GM18498 (cell line): ENCODE data around the gene HSD17B10.
"Not testable (repeated sequence)": the region's sequence is repeated elsewhere in the genome, so short reads cannot be mapped to it uniquely, and the experiment has no call there.

Source experiments
- ATAC-seq: cut with Tn5 transposase; IDR thresholded peaks from one replicate; pipeline ENCODE4 v1.9.1; 2021; ENCODE audit warnings: mild to moderate bottlenecking, moderate library complexity; ENCODE audit not compliant: unreplicated experiment

Gene HSD17B10

DNA sequence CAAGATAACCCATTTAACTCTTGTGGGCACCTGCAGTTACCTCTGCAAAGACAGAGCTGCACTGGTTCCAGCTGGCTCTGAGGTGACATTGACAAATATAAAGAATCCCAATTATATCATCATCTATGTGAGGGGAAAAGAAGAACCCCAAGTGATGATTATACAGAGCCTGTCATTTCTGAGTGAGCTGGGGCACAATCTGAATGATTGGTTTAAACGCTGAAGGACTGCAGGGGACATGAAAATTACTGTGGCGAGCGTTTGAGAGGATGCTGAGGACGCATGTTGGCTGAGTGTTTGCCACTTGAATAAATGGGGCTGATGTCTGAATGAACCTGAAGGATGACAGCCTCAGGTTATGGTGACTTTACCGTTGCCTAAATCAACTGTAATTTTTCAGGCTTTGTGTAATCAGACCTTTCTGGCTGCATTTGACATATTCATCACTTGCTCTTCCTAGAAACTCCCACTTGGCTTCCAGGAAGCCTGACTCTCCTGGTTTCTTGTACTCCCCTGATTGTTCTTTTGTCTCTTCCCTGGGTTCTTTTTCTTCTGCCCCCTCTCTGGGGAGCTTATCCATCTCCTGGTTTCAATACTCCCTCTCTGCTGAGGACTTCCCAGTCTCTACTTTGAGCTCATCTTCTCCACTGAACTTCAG is 4.1 kb upstream of the HSD17B10 start:
- ATAC-seq: no peak

DNA sequence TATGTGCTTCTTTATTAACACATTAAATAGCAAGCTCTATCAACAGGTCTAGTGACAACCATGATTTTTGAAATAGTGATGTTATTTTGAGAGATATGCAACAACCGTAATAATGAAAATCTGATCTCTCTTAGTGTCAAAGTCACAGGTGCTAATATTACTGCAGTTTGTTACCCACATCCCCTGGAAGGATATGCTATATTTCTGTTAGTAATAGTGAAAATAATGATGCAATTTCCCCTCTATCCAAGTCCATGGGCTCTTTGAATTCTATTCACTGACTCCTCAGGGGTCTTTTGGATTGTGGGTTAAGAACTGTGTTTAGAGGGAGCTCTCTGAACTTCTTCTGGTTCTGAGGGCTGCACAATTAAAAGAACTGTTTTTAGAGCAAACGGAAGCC is 3.0 kb upstream of the HSD17B10 start:
- no peak for ATAC-seq

DNA sequence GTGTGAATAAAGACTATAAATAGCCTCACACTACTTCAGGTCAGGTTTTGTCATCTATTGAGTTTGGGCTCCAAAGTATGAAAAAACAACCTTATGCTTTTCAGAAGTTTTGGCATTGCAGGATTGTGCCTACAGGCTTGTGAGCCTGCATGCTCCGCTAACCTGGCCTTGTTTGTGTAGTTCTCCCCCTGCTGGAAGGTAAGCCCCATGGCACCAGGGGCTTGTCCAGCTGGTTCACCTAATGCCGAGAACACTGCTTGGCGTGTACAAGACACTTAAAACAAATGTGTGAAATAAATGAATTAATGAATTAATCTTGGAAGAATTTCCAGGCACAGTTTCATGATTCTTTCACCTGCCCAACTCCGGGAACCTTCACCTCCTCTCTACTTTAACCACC is 1.8 kb upstream of the HSD17B10 start:
- peak; percentile 68 for ATAC-seq

DNA sequence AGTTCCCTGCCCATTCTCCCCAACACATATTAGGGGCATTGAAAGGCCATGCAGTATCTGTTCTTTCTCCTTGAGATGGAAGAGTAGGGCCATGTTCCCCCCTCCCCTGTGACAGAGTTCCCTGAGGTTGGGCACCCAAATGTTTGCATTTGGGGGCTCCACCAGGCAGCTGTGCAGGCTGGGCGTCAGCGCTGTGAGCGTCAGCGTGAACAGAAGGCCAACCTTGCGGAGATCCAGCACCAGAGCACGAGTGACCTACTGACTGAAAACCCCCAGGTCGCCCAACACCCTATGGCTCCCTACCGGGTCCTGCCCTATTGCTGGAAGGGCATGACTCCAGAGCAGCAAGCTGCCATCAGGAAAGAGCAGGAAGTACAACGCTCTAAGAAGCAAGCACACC is 3.9 kb downstream of the HSD17B10 start:
- ATAC-seq: no peak

DNA sequence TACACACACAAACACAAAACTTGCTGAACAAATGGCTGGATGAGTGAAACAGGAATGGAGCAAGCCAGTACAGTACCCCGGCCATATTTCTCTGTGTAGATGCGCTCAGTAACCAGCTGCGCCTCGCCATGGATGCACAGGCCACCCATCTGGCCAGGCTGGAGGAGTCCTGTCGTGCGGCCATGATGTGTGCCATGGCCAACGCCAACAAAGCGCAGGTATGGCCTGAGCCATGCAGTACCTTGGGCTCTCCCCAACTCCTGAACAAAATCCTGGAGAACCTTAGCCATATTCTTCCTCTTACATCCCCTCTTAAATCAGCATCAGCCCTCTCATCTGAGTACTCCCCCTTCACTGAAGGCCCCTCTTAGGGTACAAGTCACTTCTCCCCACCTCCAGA is 4.4 kb downstream of the HSD17B10 start:
- no peak for ATAC-seq

DNA sequence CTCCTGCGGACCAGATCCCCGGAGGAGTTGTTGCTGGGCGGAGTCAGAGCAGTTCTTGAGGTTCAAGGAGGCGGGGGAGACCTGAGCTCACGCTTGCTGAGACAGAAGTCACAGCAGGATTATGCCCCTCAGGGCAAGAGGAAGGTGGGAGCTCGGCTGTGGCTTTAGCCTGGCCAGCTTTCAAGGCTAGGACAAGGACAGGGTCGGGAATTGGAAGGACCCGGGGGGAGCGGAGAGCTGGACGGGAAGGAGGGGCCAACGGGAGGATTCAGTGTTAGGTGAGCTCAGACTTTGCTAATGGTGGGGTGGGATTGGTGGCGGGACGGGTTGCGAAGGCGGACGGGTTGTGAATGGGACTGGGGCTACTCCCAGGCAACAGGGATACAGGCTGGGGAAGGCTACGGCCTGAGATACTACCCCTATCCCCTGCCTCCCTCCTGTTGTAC is 11.3 kb downstream of the HSD17B10 start, which contains the start of gene RIBC1:
RIBC1 (plus strand) TSS at position 13 of the 446 bp plus-strand sequence. CDS start 3,404 bp downstream, outside the sequence.
- ATAC-seq: no peak

DNA sequence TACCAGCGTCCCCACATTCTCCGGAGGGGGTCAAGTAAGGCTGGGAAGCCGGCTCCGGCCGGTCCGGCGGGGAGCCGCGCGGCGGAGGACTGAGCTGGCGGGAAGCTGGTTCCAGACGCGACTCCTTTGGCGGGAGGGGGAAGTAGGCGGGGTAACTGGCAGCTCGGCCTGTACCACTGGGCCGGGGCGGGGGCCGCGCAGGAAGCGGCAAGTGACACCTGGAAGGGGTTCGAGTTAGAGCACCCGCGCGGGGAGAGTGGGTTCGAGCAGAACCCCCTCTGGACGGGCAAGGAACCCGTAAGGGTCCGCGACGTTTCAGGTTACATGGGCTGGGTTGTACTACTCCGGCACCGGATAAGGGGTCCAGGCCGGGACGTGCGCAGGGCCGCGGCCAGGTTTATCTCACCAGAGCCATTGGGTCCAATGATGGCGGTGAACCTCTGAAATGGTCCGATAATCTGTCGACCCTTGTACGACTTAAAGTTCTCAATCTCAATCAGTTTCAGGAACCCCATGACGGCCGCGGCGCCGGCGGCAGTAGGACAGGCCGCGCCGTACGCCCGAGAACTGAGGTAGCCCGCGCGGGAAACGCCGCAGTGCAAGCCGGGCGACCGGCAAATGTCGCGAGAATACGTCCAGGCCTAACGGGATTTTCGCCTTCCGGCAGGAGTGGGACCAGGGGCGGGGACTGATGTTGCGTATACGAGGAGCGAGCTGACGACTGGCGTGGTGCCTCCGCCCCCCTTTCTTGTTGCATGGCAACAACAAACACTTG is 11.9 kb downstream of the HSD17B10 start, which contains the start of gene SMC1A:
SMC1A (minus strand) TSS at position 569 of the 775 bp plus-strand sequence; CDS start at position 515, 54 bp downstream.
- ATAC-seq: peak; percentile 96

DNA sequence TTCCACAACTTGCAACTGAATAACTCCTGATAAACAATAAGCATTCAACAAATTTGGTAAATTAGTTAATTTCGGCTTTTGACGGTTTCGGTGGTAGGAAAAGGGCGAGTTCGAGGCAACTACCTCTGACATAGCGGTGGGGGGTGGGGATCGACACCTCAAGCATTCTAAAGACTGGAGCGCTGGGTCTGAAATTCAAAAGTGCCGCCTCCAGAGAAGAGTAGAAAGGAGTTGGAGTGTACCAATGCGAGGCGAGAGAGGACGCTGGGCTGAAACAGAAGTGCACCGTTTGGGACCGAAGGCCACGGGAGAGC is 12.4 kb downstream of the HSD17B10 start:
- peak; percentile 10 for ATAC-seq

DNA sequence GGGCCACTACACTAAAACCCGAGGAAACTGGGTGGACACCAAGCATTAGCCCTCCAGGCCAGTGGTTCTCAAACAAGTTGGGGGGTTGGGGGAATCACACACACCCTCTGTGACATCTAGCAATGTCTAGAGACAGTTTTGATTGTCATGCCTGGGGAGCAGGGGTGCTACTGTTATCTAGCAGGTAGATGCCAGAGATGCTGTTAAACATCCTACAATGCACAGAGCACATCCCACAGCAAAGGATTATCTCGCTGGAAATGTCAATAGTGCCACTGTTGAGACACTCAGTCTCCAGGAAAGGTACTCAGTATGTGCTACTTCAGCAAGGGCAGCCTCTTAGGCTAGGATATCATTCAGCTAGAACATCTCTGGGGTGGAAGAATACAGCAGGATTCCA is 13.0 kb downstream of the HSD17B10 start:
- ATAC-seq: no peak

DNA sequence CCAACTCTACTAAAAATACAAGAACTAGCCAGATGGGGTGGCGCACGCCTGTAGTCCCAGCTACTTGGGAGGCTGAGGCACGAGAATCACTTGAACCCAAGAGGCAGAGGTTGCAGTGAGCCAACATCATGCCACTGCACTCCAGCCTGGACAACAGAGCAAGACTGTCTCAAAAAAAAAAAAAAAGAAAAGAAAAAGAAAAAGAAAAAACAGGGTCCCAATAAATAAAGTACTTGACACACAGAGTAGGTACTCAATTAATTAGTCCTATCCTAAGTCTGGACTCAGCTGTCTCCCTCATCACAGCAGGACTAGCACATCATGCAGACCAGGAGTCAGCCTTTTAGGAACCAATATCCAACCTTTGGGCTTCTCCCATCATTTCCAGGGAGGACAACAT is 13.8 kb downstream of the HSD17B10 start:
- not testable (repeated sequence) for ATAC-seq

DNA sequence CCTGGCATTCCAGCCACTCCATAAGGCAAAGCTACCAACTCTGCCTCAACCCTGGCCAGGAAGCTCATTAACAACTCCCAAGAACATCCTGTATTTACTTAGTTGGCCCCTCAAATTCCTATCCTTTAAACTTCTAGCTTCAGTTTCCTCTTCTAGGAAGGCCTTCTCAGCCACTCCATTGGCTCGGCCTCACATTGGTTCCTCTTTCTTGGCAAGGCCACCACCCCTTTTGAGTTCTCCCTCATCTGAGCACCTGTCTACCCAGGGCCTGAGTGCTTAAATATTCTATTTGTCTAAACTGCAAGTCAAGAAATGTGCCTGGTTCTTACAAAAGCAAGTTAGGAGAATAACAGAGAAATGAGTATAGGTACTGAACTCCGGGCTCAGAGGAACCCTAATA is 21.7 kb downstream of the HSD17B10 start:
- no peak for ATAC-seq

DNA sequence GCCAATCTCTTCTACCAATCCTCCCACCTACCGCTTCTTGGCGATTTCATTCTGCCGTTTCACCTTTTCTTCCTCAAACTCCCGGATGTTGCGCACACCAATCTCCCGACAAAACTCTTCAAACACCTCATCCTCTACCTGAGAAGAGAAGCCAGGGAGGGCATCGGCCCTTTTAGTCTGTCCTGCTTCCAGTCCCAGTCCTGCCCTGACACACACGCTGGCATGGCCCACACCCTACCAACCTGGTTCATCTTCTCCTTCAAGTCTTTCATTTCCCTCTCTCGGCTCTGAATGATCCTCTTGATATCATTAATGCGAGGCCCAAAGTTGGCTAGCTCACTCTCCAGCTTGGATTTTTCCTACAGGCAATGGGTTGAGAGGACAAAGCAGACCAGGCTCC is 30.6 kb downstream of the HSD17B10 start:
- ATAC-seq: no peak

DNA sequence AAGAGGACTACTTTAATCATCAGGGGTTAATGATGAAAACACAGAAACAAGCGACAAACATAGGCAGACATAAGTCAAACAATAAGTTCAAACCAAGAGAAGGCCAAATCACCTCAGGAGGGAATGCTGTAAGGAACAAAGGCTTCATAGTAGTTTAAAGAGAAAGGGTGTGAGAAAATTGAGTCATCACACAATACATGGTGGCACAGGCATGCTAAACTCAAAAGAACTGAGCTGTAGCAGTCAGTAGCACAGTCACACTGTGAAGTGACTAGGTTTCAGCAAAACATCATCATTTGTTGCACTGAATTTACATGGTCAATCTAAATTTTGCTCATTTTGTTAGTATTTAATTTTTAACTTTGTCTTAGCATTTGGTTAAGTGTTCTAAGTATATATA is 36.0 kb downstream of the HSD17B10 start:
- no peak for ATAC-seq

DNA sequence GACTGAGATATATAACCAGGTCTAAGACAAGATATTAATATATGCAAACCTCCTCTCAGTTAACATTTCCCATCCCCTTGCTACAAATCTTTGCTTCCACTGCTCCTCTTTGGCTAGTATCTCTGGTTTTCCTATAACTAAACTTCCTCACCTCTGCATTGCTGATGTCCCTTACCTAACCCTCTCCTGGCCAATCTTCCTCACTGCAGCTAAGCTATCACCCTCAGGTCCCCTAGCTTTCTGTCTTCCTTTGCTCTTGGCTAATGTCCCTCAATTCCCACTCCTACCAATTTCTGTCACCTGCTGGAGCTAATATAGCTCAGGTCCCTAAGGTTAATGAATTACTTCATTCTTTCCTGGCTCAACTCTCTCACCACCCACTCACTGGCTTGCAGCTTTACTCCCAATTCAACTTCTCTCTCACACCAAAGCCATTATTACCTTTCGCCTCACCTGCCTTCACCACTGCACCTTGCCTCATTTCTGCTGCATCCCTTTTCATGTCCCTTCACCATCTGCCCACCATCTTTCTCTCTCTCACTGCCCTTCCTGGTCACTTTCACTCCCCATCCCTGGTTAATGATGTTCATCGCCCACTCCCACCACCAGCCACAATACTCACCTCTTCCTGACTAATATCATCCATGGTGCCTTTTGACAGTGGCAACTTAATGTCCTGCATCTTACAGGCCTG is 38.4 kb downstream of the HSD17B10 start:
- no peak for ATAC-seq

DNA sequence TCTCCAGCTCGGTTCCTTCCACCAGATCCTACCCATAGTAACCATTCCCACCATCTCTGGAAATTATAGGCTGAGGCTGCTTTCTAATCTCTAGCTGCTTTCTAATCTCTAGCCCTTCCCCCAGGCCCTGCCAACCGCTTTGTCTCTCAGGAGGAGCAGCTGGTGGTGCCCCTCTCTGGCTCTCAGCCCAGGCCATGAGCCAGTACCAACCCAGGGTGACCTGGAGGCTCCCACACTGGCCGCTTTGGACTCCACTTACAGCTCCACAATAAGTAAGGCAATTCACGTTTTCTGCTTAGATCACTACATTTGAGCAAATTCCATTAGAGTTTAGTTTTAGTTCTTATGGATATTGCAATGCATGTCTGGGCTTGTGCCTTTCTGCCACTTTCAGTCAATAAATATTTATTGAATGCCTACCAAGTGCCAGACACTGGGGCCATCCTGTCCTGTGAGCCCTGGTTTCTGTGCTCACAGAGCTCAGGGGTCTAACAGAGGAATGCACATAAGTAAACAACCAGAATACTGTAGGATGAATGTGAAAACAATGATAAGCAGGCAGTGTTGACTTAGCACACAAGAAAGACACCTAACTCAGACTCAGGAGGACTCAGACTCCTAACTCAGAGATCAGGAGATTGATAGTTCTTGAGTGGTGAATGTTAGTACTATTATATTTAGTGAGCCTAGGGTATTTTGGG is 50.6 kb downstream of the HSD17B10 start:
- ATAC-seq: no peak
